ENCODE data around the gene SLC9A9. TPM values are rescaled to one million over a fixed set of nuclear protein-coding genes. Genes with fewer than 3 reads are reported as not detected.
"Not testable (repeated sequence)": the region's sequence is repeated elsewhere in the genome, so short reads cannot be mapped to it uniquely, and the experiment has no call there.

SLC9A9 gene
- total and polyA plus RNA-seq, 10 of the 15 experiments (the other 5 are each of a cell fraction or from before 2014, with no cell fraction given): 3.5 to 14.2 (median 9.3) TPM

GRCh38 chr3:143280984-143281383 lies 567.3 kb downstream of the SLC9A9 start (continued):
- TF ChIP-seq, protein P1, sequence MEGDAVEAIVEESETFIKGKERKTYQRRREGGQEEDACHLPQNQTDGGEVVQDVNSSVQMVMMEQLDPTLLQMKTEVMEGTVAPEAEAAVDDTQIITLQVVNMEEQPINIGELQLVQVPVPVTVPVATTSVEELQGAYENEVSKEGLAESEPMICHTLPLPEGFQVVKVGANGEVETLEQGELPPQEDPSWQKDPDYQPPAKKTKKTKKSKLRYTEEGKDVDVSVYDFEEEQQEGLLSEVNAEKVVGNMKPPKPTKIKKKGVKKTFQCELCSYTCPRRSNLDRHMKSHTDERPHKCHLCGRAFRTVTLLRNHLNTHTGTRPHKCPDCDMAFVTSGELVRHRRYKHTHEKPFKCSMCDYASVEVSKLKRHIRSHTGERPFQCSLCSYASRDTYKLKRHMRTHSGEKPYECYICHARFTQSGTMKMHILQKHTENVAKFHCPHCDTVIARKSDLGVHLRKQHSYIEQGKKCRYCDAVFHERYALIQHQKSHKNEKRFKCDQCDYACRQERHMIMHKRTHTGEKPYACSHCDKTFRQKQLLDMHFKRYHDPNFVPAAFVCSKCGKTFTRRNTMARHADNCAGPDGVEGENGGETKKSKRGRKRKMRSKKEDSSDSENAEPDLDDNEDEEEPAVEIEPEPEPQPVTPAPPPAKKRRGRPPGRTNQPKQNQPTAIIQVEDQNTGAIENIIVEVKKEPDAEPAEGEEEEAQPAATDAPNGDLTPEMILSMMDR (IDR thresholded peaks at IDR 0.05 in 2 of 3, conservative IDR thresholded peaks at IDR 0.05 in 1 of 3; ENCODE audit: control insufficient read depth in 2 of 3, extremely low read depth in 1 of 3, insufficient read depth in 1 of 3, low read depth in 3 of 3, low read length in 3 of 3): no peak
- TF ChIP-seq ZZZ3 (IDR thresholded peaks at IDR 0.05; ENCODE audit: control insufficient read depth, insufficient read length, low read depth) (no peak), WRNIP1 (IDR thresholded peaks at IDR 0.05; ENCODE audit: borderline replicate concordance, low read depth, low read length) (no peak), ATF3 (IDR thresholded peaks at IDR 0.05; ENCODE audit: borderline replicate concordance, extremely low read depth, low read depth, low read length) (no peak), PRDM15 (CRISPR knock-in tag; IDR thresholded peaks at IDR 0.05) (no peak), NFIC (IDR thresholded peaks at IDR 0.05; ENCODE audit: low read depth, low read length) (no peak), ZBTB40 (IDR thresholded peaks at IDR 0.05; ENCODE audit: borderline replicate concordance) (no peak)

- H3K36me3 ChIP-seq (ENCODE audit: control insufficient read depth in 2 of 2, insufficient read depth in 2 of 2, low read length in 1 of 2); DNase-seq (ENCODE audit: low read depth, low spot score); H3K79me2 ChIP-seq (ENCODE audit: control insufficient read depth, insufficient read depth, low read length); FAIRE-seq; H3K4me1 ChIP-seq (ENCODE audit: control insufficient read depth, insufficient read depth, low read length); SMC1A ChIA-PET (ENCODE audit: uncharacterized antibody, unreplicated experiment); RAD21 ChIA-PET (ENCODE audit: unreplicated experiment); H3K27ac ChIP-seq (ENCODE audit: control insufficient read depth, insufficient read depth); H3K4me2 ChIP-seq (ENCODE audit: control insufficient read depth, insufficient read depth); H3K9ac ChIP-seq (ENCODE audit: control insufficient read depth, insufficient read depth, low read length); H3K27me3 ChIP-seq (replicated peaks in 1 of 2; ENCODE audit: control insufficient read depth in 2 of 2, insufficient read depth in 2 of 2, low read length in 1 of 2); H4K20me1 ChIP-seq (ENCODE audit: control insufficient read depth, insufficient read depth); intact Hi-C loops (cut with micrococcal nuclease; ENCODE audit: unreplicated experiment); POLR2A ChIA-PET; ATAC-seq; H2AFZ ChIP-seq (ENCODE audit: control insufficient read depth, low read depth, low read length); BruUV-seq (replicated peaks); in situ Hi-C loops (cut with MboI); H3K9me3 ChIP-seq (replicated peaks; ENCODE audit: control insufficient read depth, insufficient read depth, low read length); H3K4me3 ChIP-seq: not testable (repeated sequence)
- CTCF ChIA-PET: interaction anchor here (0.6 kb wide), 1 partner anchor 33 kb away, joined by 3 read pairs; no protein-coding TSS in a partner anchor
- 84% methylated on average over 5 of the region's 5 CpGs for WGBS (ENCODE audit: insufficient coverage, insufficient replicate concordance, low lambda C conversion rate, missing lambda C conversion rate)
These were observed 568.7 kb downstream of the SLC9A9 start for GRCh38 chr3:143279567-143279966.
